ENCODE results near the gene MFGE8. TPM values are rescaled to one million over a fixed set of nuclear protein-coding genes. Genes with fewer than 3 reads are reported as not detected.
A peak's percentile ranks its signal among the peaks of the same experiment; 100 is the strongest.

Gene MFGE8
- total RNA-seq, 2 experiments from 2014 or later = 33.1 to 37.8 TPM

DNA sequence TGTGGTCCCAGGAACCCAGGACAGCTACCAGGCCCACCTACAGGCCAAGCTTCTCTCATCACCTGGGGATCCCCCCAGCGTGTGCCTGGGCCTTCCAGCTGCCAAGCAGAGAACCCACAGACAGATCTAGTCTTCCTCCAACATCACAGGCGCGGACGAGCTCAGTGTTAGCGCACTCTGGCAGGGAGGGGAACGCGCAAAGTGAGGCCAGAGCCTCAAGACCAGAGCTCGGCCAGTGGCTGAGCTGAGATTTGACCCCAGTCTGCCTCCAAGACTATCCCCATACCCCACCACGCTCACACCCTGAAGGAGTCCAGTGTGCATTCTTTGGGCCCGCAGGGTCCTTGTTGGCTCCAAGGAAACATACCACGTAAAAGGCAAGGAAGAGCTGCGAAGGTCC, 5.1 kb downstream of the MFGE8 start:
- H3K27ac Mint-ChIP-seq = no peak overlapping the region
- H3K36me3 Mint-ChIP-seq = peaks cover 2% of the 10 kb centered on the region
- H3K4me1 Mint-ChIP-seq = peaks cover 46% of the 10 kb centered on the region
- H3K27me3 Mint-ChIP-seq = no peaks in the 10 kb centered on the region
- H3K4me3 Mint-ChIP-seq = no peak overlapping the region
- no peak for DNase-seq
- no peaks in the 10 kb centered on the region for H3K9me3 Mint-ChIP-seq

DNA sequence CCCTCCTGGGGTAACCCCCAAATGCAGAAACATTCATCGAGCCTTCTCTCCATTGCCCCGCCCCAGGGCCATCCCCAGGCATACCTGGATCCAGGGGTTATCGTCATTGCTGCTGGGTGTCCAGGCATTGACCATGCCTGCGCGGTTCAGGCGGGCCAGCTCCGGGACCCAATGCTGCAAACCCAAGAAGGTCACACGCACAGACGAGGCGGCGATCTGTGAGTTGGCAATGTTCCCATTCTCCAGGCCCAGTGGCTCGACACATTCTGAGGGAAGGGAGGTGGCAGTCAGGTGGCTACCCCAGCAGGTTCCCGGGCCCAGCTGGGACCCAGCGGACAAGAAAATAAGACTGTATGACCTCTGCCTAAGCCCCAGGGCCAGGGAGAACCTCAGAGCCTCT, 6.1 kb downstream of the MFGE8 start:
- Mint-ChIP-seq H3K4me1 (peaks cover 43% of the 10 kb centered on the region), H3K4me3 (no peak overlapping the region), H3K36me3 (peaks cover 2% of the 10 kb centered on the region), H3K27me3 (no peaks in the 10 kb centered on the region), H3K9me3 (no peaks in the 10 kb centered on the region), H3K27ac (no peak overlapping the region)
- no peak for DNase-seq

DNA sequence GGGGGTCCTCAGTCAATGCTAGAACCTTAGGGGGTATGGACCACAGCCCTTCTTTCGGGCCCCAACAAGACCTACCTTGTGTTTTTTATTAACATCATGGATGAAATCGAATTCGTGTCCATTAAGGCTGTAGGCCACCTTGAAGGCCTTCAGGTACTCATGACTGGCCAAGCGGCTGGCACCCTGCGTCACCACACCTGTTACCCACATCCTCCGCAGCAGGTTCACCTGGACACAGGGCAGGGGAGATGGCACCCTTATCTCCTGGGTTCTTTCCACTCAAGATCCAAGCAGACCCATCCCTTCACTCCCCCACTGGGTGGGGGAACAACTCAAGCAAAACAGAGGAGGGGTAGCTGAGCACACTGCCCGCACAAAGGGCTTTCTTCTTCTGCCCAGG, 6.6 kb downstream of the MFGE8 start:
- no peaks in the 10 kb centered on the region for H3K27me3 Mint-ChIP-seq
- no peak overlapping the region for H3K27ac Mint-ChIP-seq
- peaks cover 38% of the 10 kb centered on the region for H3K4me1 Mint-ChIP-seq
- H3K4me3 Mint-ChIP-seq = no peak overlapping the region
- no peak for DNase-seq
- H3K36me3 Mint-ChIP-seq = peaks cover 2% of the 10 kb centered on the region
- H3K9me3 Mint-ChIP-seq = no peaks in the 10 kb centered on the region

DNA sequence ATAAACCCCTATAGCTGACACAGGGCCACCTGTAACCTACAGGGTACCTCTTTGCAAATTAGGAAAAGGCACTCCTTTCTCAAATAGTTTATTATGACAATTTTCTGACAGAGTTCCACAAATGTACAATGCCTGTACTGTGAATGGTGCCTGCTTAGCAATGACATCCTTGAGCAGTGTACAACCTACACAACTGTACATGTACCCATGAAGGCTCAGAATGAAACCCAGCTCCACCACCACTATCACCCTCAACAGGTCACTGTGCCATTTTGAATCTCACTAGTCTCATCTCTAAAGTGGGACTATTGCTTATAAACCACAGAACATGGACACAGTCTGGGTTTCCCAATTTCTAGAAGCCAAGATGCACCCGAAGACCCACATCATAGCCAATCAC, 7.0 kb downstream of the MFGE8 start:
- DNase-seq = no peak
- Mint-ChIP-seq H3K4me1 (peaks cover 35% of the 10 kb centered on the region), H3K9me3 (no peaks in the 10 kb centered on the region), H3K27me3 (no peaks in the 10 kb centered on the region), H3K36me3 (peaks cover 2% of the 10 kb centered on the region), H3K27ac (no peak overlapping the region), H3K4me3 (no peak overlapping the region)

DNA sequence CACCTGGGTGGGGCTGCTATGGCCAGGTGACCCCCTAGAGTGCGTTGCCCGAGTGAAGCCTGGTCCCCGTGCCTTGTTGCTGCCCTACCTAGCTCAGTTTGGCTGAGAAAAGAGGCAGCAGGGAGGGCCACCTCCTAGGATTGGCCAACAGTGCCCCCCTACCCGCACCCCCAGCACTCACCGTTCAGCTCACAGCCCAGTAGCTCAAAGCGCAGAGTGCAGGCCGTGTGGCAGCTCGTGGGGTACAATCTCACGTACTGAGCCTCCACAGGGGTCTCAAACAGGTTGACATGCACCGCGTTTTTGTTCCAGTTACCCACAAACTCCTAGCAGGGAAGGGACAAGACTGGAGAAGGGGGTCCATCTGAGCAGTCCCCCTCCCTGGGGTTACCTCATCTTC, 7.6 kb downstream of the MFGE8 start:
- Mint-ChIP-seq H3K27me3 (no peaks in the 10 kb centered on the region), H3K9me3 (no peaks in the 10 kb centered on the region), H3K27ac (no peak overlapping the region), H3K36me3 (peaks cover 3% of the 10 kb centered on the region), H3K4me3 (no peak overlapping the region), H3K4me1 (peaks cover 32% of the 10 kb centered on the region)
- DNase-seq = no peak

DNA sequence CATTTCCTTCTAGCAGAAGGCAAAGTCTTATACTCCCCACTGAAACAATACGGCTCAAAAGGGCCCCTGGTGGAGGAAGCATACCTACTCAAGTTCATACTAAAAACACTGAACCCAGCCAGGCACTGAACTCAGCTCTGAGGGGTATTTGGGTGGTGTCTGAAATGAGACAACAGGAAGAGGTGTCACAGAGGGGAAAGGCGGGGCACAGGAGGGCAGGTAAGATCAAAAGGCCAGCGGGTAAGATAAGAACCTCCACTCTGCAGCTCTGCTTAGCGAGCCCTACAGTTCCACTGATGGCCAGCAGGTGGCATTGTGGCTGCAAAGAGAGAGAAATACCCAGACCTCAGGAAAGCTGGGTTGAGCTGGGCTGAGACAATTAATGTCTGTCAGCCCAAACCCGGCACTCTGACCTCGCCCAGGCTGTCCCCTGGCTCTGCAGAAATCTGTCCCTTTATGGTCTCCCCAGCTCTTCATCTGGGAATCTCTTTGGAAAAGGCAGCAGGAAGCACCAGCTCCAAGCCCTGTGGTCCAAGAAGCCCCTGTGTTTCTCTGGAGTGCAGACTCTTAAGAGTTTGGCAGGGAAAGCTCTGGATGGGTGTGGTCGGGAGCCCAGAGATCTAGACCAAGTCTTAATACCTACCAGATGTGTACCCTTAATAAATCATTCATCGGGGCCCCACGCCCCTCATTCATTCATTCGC, 8.4 kb downstream of the MFGE8 start:
- Mint-ChIP-seq H3K4me1 (peaks cover 26% of the 10 kb centered on the region), H3K4me3 (no peak overlapping the region), H3K36me3 (peaks cover 4% of the 10 kb centered on the region), H3K27me3 (no peaks in the 10 kb centered on the region), H3K27ac (peak overlapping the region; percentile 70), H3K9me3 (no peaks in the 10 kb centered on the region)
- DNase-seq = peak; percentile 86

GRCh38 chr15:88904257-88904623, 8.9 kb downstream of the MFGE8 start:
- Mint-ChIP-seq H3K27me3 (no peaks in the 10 kb centered on the region), H3K4me1 (peaks cover 25% of the 10 kb centered on the region), H3K4me3 (no peak overlapping the region), H3K9me3 (no peaks in the 10 kb centered on the region), H3K27ac (peak overlapping the region; percentile 70), H3K36me3 (peaks cover 4% of the 10 kb centered on the region)
- DNase-seq = no peak

- H3K4me1 Mint-ChIP-seq = peaks cover 21% of the 10 kb centered on the region
- H3K36me3 Mint-ChIP-seq = peaks cover 4% of the 10 kb centered on the region
Measured at GRCh38 chr15:88902846-88903245, 10.3 kb downstream of the MFGE8 start.

GRCh38 chr15:88902221-88902835, 10.9 kb downstream of the MFGE8 start:
- no peak for DNase-seq
- Mint-ChIP-seq H3K36me3 (peaks cover 4% of the 10 kb centered on the region), H3K9me3 (no peaks in the 10 kb centered on the region), H3K27me3 (no peaks in the 10 kb centered on the region), H3K4me1 (peaks cover 26% of the 10 kb centered on the region), H3K27ac (no peak overlapping the region), H3K4me3 (no peak overlapping the region)

More at GRCh38 chr15:88902846-88903245, 10.3 kb downstream of the MFGE8 start:
- DNase-seq = no peak
- H3K9me3 Mint-ChIP-seq = no peaks in the 10 kb centered on the region
- H3K27ac Mint-ChIP-seq = no peak overlapping the region
- H3K27me3 Mint-ChIP-seq = no peaks in the 10 kb centered on the region
- no peak overlapping the region for H3K4me3 Mint-ChIP-seq

- Mint-ChIP-seq H3K4me1 (peaks cover 33% of the 10 kb centered on the region), H3K27me3 (no peaks in the 10 kb centered on the region), H3K36me3 (peaks cover 4% of the 10 kb centered on the region), H3K27ac (no peak overlapping the region), H3K9me3 (no peaks in the 10 kb centered on the region), H3K4me3 (no peak overlapping the region)
- no peak for DNase-seq
Measured at GRCh38 chr15:88901508-88902220, 11.5 kb downstream of the MFGE8 start.

- Mint-ChIP-seq H3K36me3 (peaks cover 4% of the 10 kb centered on the region), H3K27me3 (no peaks in the 10 kb centered on the region), H3K9me3 (no peaks in the 10 kb centered on the region), H3K4me1 (peaks cover 35% of the 10 kb centered on the region), H3K4me3 (no peak overlapping the region), H3K27ac (no peak overlapping the region)
- DNase-seq = no peak
Measured at GRCh38 chr15:88900982-88901418, 12.2 kb downstream of the MFGE8 start.

GRCh38 chr15:88900309-88900981, 12.7 kb downstream of the MFGE8 start:
- no peak overlapping the region for H3K27ac Mint-ChIP-seq
- no peak for DNase-seq
- peaks cover 4% of the 10 kb centered on the region for H3K36me3 Mint-ChIP-seq
- peaks cover 38% of the 10 kb centered on the region for H3K4me1 Mint-ChIP-seq
- H3K9me3 Mint-ChIP-seq = no peaks in the 10 kb centered on the region
- no peak overlapping the region for H3K4me3 Mint-ChIP-seq
- H3K27me3 Mint-ChIP-seq = no peaks in the 10 kb centered on the region

DNA sequence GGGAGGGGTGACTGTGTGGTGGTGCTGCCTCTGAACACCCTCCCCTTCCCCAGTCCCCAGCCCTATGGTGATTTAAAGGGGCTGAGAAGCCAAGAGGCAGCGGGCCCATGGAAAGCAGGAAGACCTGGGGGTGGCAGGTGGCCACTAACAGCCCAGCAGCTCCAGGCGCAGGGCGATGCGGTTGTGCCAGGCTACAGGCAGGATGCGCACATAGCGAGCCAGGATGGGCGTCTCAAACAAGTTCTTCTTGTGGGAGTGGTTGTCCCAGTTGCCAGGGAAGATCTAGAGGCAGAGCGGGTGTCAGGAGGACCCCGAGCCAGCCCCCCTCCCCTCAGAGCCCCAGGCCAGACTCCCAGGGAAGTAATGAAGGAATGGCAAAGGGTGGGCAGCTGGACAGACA, 13.9 kb downstream of the MFGE8 start:
- Mint-ChIP-seq H3K4me1 (peaks cover 28% of the 10 kb centered on the region), H3K4me3 (no peak overlapping the region), H3K9me3 (no peaks in the 10 kb centered on the region), H3K27ac (no peak overlapping the region), H3K27me3 (no peaks in the 10 kb centered on the region), H3K36me3 (peaks cover 4% of the 10 kb centered on the region)
- DNase-seq = no peak

DNA sequence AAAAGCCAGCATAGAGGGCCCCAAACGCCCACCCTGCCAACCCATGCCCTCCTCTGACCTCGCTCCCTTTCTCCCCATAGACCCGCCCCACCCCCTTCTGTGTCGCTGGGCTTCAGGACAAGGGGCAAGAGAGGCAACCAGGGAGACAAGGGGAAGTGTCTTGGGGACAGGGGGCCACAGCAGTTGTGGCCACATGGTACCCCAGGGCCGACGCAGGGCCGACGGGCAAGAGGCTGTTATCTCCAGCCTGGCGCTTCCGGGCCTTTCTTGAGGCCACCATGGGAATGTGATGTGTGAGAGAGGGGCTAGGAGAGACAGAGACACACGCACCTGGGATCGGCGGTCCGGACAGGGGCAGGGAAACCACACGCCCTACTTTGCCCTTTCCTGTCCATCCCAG, 14.4 kb downstream of the MFGE8 start:
- no peak for DNase-seq
- H3K4me1 Mint-ChIP-seq = peaks cover 26% of the 10 kb centered on the region
- H3K36me3 Mint-ChIP-seq = peaks cover 4% of the 10 kb centered on the region
- no peak overlapping the region for H3K27ac Mint-ChIP-seq
- no peak overlapping the region for H3K4me3 Mint-ChIP-seq
- H3K27me3 Mint-ChIP-seq = no peaks in the 10 kb centered on the region
- H3K9me3 Mint-ChIP-seq = no peaks in the 10 kb centered on the region
